ENCODE results near the gene SPDYE16.
"Not testable (repeated sequence)": the region's sequence is repeated elsewhere in the genome, so short reads cannot be mapped to it uniquely, and the experiment has no call there.

DNA sequence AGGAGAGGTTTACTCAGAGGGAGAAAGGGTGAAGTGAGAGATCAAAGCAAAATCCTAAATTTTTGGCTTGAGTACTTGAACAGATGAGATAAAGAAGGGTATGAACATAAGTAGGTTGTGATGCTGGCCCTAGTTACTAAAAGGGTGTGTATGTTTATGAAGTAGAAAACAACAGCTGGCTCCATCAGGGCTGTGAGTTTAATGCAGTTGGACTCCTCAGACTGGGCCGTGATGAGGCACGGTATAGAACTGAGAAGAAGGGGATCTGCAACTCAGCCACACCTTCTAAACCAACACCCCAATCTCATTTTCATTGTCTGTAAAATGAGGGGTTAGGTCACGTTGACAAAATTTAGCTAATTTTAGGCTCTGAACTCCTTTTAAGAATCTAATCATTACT is 29.2 kb upstream of the SPDYE16 start:
- TF ChIP-seq, protein P1, sequence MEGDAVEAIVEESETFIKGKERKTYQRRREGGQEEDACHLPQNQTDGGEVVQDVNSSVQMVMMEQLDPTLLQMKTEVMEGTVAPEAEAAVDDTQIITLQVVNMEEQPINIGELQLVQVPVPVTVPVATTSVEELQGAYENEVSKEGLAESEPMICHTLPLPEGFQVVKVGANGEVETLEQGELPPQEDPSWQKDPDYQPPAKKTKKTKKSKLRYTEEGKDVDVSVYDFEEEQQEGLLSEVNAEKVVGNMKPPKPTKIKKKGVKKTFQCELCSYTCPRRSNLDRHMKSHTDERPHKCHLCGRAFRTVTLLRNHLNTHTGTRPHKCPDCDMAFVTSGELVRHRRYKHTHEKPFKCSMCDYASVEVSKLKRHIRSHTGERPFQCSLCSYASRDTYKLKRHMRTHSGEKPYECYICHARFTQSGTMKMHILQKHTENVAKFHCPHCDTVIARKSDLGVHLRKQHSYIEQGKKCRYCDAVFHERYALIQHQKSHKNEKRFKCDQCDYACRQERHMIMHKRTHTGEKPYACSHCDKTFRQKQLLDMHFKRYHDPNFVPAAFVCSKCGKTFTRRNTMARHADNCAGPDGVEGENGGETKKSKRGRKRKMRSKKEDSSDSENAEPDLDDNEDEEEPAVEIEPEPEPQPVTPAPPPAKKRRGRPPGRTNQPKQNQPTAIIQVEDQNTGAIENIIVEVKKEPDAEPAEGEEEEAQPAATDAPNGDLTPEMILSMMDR (IDR thresholded peaks at IDR 0.05; ENCODE audit: low read depth, low read length, poor library complexity, severe bottlenecking): not testable (repeated sequence)
- TF ChIP-seq EZH2phosphoT487 (IDR thresholded peaks at IDR 0.05; ENCODE audit: borderline replicate concordance, low read length): not testable (repeated sequence)
